PFSK-1 (cell line): Measurements from ENCODE around the gene RUNX1.

Experiments used
- FOXP2 ChIP-seq: optimal IDR thresholded peaks from 2 replicates; pipeline ENCODE3; 2011; ENCODE audit warnings: borderline replicate concordance, control low read depth, inconsistent platforms; ENCODE audit not compliant: insufficient read depth; ENCODE audit errors: extremely low read length, extremely low read depth
- POLR2AphosphoS5 ChIP-seq: IDR thresholded peaks from 2 replicates; pipeline ENCODE4 v1.6.1; 2012; ENCODE audit warnings: low read depth, mild to moderate bottlenecking, control low read depth, low read length, moderate library complexity
- REST ChIP-seq, 2 experiments: IDR thresholded peaks; 2 replicates each; pipeline versions ENCODE4 v1.6.1 to v1.8.0; 2011 to 2012; ENCODE audit warnings: low read depth in 2 of 2, low read length in 2 of 2, control low read depth in 1 of 2, inconsistent platforms in 1 of 2, mild to moderate bottlenecking in 1 of 2, moderate library complexity in 1 of 2; ENCODE audit not compliant: insufficient read depth in 1 of 2
- SIN3A ChIP-seq: IDR thresholded peaks from 2 replicates; pipeline ENCODE4 v1.6.1; 2012; ENCODE audit warnings: mild to moderate bottlenecking, low read length, moderate library complexity, borderline replicate concordance; ENCODE audit not compliant: insufficient read depth
- TAF1 ChIP-seq: IDR thresholded peaks from 2 replicates; pipeline ENCODE4 v1.6.1; 2012; ENCODE audit warnings: low read length, control low read depth, borderline replicate concordance; ENCODE audit not compliant: insufficient read depth

Gene RUNX1

GRCh38 chr21:34809822-34810221 lies 239.3 kb downstream of the RUNX1 start:
- TF ChIP-seq FOXP2 = no peak
- no peak for TF ChIP-seq SIN3A
- TF ChIP-seq POLR2AphosphoS5 = no peak

GRCh38 chr21:34808569-34809204 lies 240.4 kb downstream of the RUNX1 start:
- TF ChIP-seq SIN3A = no peak
- TF ChIP-seq FOXP2 = no peak

- TF ChIP-seq POLR2AphosphoS5 (no peak), FOXP2 (no peak), TAF1 (no peak), REST (IDR thresholded peaks at IDR 0.05; ENCODE audit: insufficient read depth in 1 of 2, low read depth in 2 of 2, low read length in 2 of 2) (no peak), SIN3A (no peak)
Measured at GRCh38 chr21:34807881-34808568, 241.1 kb downstream of the RUNX1 start.

GRCh38 chr21:34807146-34807880 lies 241.8 kb downstream of the RUNX1 start:
- no peak for TF ChIP-seq REST (IDR thresholded peaks at IDR 0.05; ENCODE audit: insufficient read depth in 1 of 2, low read depth in 2 of 2, low read length in 2 of 2)
- no peak for TF ChIP-seq TAF1
- TF ChIP-seq FOXP2 = no peak
- no peak for TF ChIP-seq POLR2AphosphoS5
- TF ChIP-seq SIN3A = no peak

GRCh38 chr21:34806423-34806822 lies 242.7 kb downstream of the RUNX1 start:
- TF ChIP-seq REST (IDR thresholded peaks at IDR 0.05; ENCODE audit: insufficient read depth in 1 of 2, low read depth in 2 of 2, low read length in 2 of 2) (no peak), TAF1 (no peak), POLR2AphosphoS5 (no peak), SIN3A (no peak), FOXP2 (no peak)

- TF ChIP-seq POLR2AphosphoS5 = no peak
Measured at GRCh38 chr21:34805157-34805556, 243.9 kb downstream of the RUNX1 start.
